Uterus (tissue), 2 donors: Measurements from ENCODE around the gene MBNL1.

ENCODE experiments used
- POLR2A ChIP-seq, 2 donors: fragments of 450-650 bp; IDR thresholded peaks; one replicate each; pipeline ENCODE4 v1.6.1; 2016; ENCODE audit warnings: antibody characterized with exemption in 2 of 2, mild to moderate bottlenecking in 1 of 2, moderate library complexity in 1 of 2
- TF ChIP-seq, protein P1 (sequence below), 4 experiments: fragments of 200-600 bp in 2 of 4; fragments of 450-650 bp in 2 of 4; sonication (generic) in 2 of 4; IDR thresholded peaks; one replicate each; pipeline ENCODE4 v1.5.1; 2016 to 2019; ENCODE audit warnings: antibody characterized with exemption in 4 of 4, mild to moderate bottlenecking in 2 of 4, moderate library complexity in 1 of 4

DNA sequence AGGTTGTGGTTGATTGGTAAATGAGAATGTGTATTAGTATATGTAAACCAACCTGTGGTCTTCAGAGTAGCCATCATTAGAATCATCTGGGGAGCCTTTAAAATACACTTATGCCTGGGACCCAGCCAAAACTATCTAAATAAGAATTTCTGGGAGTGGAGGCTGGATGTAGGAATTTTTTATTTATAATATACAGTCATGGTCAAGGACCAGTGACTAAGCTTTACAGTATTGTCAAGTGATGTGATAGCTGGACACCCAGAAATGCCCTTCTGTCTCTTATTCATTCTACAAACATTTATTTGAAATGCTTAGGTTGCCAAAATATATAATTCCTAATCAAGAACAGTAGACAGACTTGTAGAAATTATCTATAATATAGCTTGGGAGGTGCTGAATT, 132.2 kb downstream of the MBNL1 start:
- TF ChIP-seq, protein P1, sequence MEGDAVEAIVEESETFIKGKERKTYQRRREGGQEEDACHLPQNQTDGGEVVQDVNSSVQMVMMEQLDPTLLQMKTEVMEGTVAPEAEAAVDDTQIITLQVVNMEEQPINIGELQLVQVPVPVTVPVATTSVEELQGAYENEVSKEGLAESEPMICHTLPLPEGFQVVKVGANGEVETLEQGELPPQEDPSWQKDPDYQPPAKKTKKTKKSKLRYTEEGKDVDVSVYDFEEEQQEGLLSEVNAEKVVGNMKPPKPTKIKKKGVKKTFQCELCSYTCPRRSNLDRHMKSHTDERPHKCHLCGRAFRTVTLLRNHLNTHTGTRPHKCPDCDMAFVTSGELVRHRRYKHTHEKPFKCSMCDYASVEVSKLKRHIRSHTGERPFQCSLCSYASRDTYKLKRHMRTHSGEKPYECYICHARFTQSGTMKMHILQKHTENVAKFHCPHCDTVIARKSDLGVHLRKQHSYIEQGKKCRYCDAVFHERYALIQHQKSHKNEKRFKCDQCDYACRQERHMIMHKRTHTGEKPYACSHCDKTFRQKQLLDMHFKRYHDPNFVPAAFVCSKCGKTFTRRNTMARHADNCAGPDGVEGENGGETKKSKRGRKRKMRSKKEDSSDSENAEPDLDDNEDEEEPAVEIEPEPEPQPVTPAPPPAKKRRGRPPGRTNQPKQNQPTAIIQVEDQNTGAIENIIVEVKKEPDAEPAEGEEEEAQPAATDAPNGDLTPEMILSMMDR (IDR thresholded peaks at IDR 0.05) = no peak
- TF ChIP-seq POLR2A (IDR thresholded peaks at IDR 0.05) = no peak
